Psoas muscle (tissue), 8 donors: ENCODE measurements around the gene TMEM271. TPM values are rescaled to one million over a fixed set of nuclear protein-coding genes. Genes with fewer than 3 reads are reported as not detected.

ENCODE experiments used
- ATAC-seq, 4 donors: fragments of 200-7000 bp; cut with Tn5 transposase; one replicate each; pipeline ENCODE4 v1.9.1; 2020; ENCODE audit warnings: moderate library complexity in 3 of 4, mild to moderate bottlenecking in 2 of 4
- DNase-seq, 2 donors: peaks; one replicate each; pipeline ENCODE4 v3.0.0-alpha.2; 2020
- H3K27ac ChIP-seq: fragments of 200-600 bp; one replicate; pipeline ENCODE4 v1.8.0; 2022
- H3K27me3 ChIP-seq, 3 donors: fragments of 200-600 bp in 1 of 3; one replicate each; pipeline versions ENCODE4 v1.6.1 to v1.8.0; 2013 to 2022; ENCODE audit warnings: low read length in 2 of 3, mild to moderate bottlenecking in 2 of 3, moderate library complexity in 1 of 3; ENCODE audit not compliant: insufficient read depth in 3 of 3
- H3K36me3 ChIP-seq, 2 donors: fragments of 200-600 bp in 1 of 2; one replicate each; pipeline versions ENCODE4 v1.6.1 to v1.8.0; 2013 to 2022; ENCODE audit warnings: low read depth in 1 of 2, mild to moderate bottlenecking in 1 of 2, moderate library complexity in 1 of 2; ENCODE audit not compliant: insufficient read depth in 1 of 2
- H3K4me1 ChIP-seq: fragments of 200-600 bp; one replicate; pipeline ENCODE4 v1.8.0; 2022
- H3K4me3 ChIP-seq: fragments of 200-600 bp; one replicate; pipeline ENCODE4 v1.8.0; 2022; ENCODE audit warnings: mild to moderate bottlenecking
- H3K9me3 ChIP-seq: fragments of 200-600 bp; one replicate; pipeline ENCODE4 v1.8.0; 2022
- CTCF ChIP-seq: fragments of 200-600 bp; IDR thresholded peaks from one replicate; pipeline ENCODE4 v1.8.0; 2022; ENCODE audit warnings: antibody characterized with exemption
- WGBS, 3 donors: extraction: QIAGEN DNeasy Blood & Tissue Kit; methylation state at CpG; one replicate each; pipeline versions ENCODE4 v1.1.6 to v1.1.7; 2013; 5-methylcytosine and 5-hydroxymethylcytosine counted together
- intact Hi-C, 2 donors: fragments of 100-400 bp; cut with DNase I; formaldehyde crosslinking; loops; one replicate each; pipeline versions ENCODE4 v1.11.0 to v1.14.2; 2022
- polyA plus RNA-seq, 3 donors: library from polyadenylated mRNA; stranded (reverse); fragments of 200-250 nt; gene quantifications; one replicate each; pipeline ENCODE4 v1.2.3, GENCODE V29; 2013
- total RNA-seq, 4 donors: library from RNA; stranded (reverse); fragmentation: NEBNext Ultra II Directional in 2 of 4; extraction: Animal tissue kit (Norgen Biotek cat#: 25700) in 2 of 4; gene quantifications; one replicate each; pipeline versions ENCODE4 v1.2.1 to v1.2.4, GENCODE V29; 2021 to 2023
- donor health status: healthy with polysubstance abuse.
- donor health status: DM: no; HTN: no; CAD: no; lungs with moderate emphysema.
- donor health status: Bipolar disorder and iron deficiency.
- donor health status: healthy.
- donor health status: DM: yes; HTN: yes; CAD: no.
- donor health status: DM: no; HTN: no; CAD: no.
- donor health status: DM: no; HTN: no; CAD: no.
- donor health status: DM: yes; HTN: yes; CAD: no.

Gene TMEM271
- total and polyA plus RNA-seq, 7 donors: not detected

GRCh38 chr4:588351-588849 is 12.3 kb upstream of the TMEM271 start:
- no peak overlapping the region for H3K4me3 ChIP-seq

GRCh38 chr4:587671-588350 is 11.7 kb upstream of the TMEM271 start:
- intact Hi-C loops: no loop called here
- Histone ChIP-seq H3K9me3 (no peaks in the 10 kb centered on the region), H3K36me3 (no peaks in the 10 kb centered on the region), H3K4me3 (no peak overlapping the region), H3K27ac (no peak overlapping the region), H3K4me1 (no peaks in the 10 kb centered on the region), H3K27me3 (peaks cover 0 to 12% (median 5%) of the 10 kb centered on the region in 3 donors)
- DNase-seq: no peak
- ATAC-seq: no peak
- WGBS, 3 donors: 80 to 83% (median 82%) methylated on average over 25 of the region's 25 CpGs
- no peak for TF ChIP-seq CTCF

More at GRCh38 chr4:588351-588849, 12.3 kb upstream of the TMEM271 start:
- ATAC-seq: no peak
- TF ChIP-seq CTCF: no peak
- no peaks in the 10 kb centered on the region for H3K9me3 ChIP-seq
- intact Hi-C loops: no loop called here
- peaks cover 0 to 9% (median 5%) of the 10 kb centered on the region in 3 donors for H3K27me3 ChIP-seq
- no peak overlapping the region for H3K27ac ChIP-seq
- DNase-seq: no peak
- H3K4me1 ChIP-seq: no peaks in the 10 kb centered on the region
- H3K36me3 ChIP-seq: no peaks in the 10 kb centered on the region
- WGBS, 3 donors: 74 to 89% (median 82%) methylated on average over 36 of the region's 36 CpGs

- WGBS, 3 donors: 83 to 91% (median 91%) methylated on average over 2 of the region's 2 CpGs
- Histone ChIP-seq H3K27me3 (peaks cover 0 to 23% (median 17%) of the 10 kb centered on the region in 3 donors), H3K4me1 (no peaks in the 10 kb centered on the region), H3K4me3 (no peak overlapping the region), H3K9me3 (no peaks in the 10 kb centered on the region), H3K36me3 (no peaks in the 10 kb centered on the region), H3K27ac (no peak overlapping the region)
- no peak for ATAC-seq
- intact Hi-C loops: no loop called here
- no peak for TF ChIP-seq CTCF
- no peak for DNase-seq
Observed at GRCh38 chr4:583820-584219, 7.7 kb upstream of the TMEM271 start.

GRCh38 chr4:581753-582361 is 5.8 kb upstream of the TMEM271 start:
- Histone ChIP-seq H3K27me3 (peaks cover 0 to 38% (median 19%) of the 10 kb centered on the region in 3 donors), H3K27ac (no peak overlapping the region), H3K4me3 (no peak overlapping the region), H3K36me3 (no peaks in the 10 kb centered on the region), H3K4me1 (no peaks in the 10 kb centered on the region), H3K9me3 (no peaks in the 10 kb centered on the region)
- 38 to 54% (median 45%) methylated on average over 9 of the region's 9 CpGs for WGBS, 3 donors
- intact Hi-C loops: no loop called here
- no peak for TF ChIP-seq CTCF
- no peak for DNase-seq
- no peak for ATAC-seq
